ENCODE measurements around the gene AGBL1.

- no peak for TF ChIP-seq CTCF (IDR thresholded peaks at IDR 0.05)
- TF ChIP-seq EZH2 (IDR thresholded peaks at IDR 0.05), result no peak
These were observed 786.2 kb downstream of the AGBL1 start for GRCh38 chr15:86865920-86866319.

Data from neural progenitor cell (in vitro differentiated cells).